Measurements from ENCODE around the gene COTL1. TPM values are rescaled to one million over a fixed set of nuclear protein-coding genes. Genes with fewer than 3 reads are reported as not detected.
"Not testable (repeated sequence)": the region's sequence is repeated elsewhere in the genome, so short reads cannot be mapped to it uniquely, and the experiment has no call there.

COTL1 gene
- polyA plus RNA-seq, 1 of the 3 experiments (the other 2 are of a cell fraction), result 91.6 TPM

DNA sequence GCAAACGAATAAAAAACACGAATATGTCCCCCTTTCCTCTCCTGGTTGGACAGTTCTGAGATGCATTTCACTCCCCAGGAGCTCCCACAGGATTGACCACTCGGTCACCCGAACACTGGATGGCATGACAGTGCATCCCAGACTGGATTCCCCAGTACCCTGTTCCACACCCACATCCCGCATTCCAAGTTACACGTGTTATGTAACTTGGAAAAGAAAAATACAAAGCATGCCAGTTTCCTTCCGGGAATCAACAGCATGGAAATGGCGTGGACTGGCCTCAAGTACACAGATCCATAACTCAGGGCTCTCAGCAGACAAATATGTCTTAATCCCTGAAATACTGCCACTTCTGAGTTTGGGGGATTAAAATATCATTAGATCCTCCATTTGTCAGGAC lies 17.8 kb upstream of the COTL1 start (continued):
- no peak for TF ChIP-seq EP300 (IDR thresholded peaks at IDR 0.05; ENCODE audit: borderline replicate concordance in 1 of 2, low read depth in 1 of 2, low read length in 1 of 2)
- TF ChIP-seq MEF2A (IDR thresholded peaks at IDR 0.05; ENCODE audit: borderline replicate concordance, low read depth), result no peak
- TF ChIP-seq FOXJ3 (CRISPR knock-in tag; IDR thresholded peaks at IDR 0.05), result no peak

GRCh38 chr16:84633622-84634021 lies 15.7 kb upstream of the COTL1 start:
- H3K9me3 ChIP-seq, result no peaks in the 10 kb centered on the region
- H3K36me3 ChIP-seq (replicated peaks in 1 of 2; ENCODE audit: control insufficient read depth in 1 of 2, insufficient read depth in 2 of 2, low read length in 1 of 2), result no peaks in the 10 kb centered on the region
- H3K27me3 ChIP-seq (ENCODE audit: insufficient read depth), result no peaks in the 10 kb centered on the region
- peaks cover 4% of the 10 kb centered on the region for H3F3A ChIP-seq (replicated peaks; ENCODE audit: insufficient read depth)
- no peaks in the 10 kb centered on the region for H3K9me2 ChIP-seq
- no peak overlapping the region for H3K9ac ChIP-seq
- CTCF ChIA-PET, result interaction anchor here (1.0 to 3.3 kb wide), 2 partner anchors 11 to 337 kb away, joined by 3 to 13 read pairs; no protein-coding TSS in a partner anchor
- no peak for DNase-seq
- TF ChIP-seq, protein P1, sequence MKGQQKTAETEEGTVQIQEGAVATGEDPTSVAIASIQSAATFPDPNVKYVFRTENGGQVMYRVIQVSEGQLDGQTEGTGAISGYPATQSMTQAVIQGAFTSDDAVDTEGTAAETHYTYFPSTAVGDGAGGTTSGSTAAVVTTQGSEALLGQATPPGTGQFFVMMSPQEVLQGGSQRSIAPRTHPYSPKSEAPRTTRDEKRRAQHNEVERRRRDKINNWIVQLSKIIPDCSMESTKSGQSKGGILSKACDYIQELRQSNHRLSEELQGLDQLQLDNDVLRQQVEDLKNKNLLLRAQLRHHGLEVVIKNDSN (IDR thresholded peaks at IDR 0.05; ENCODE audit: borderline replicate concordance, low read depth), result no peak
- TF ChIP-seq NRF1 (IDR thresholded peaks at IDR 0.05; ENCODE audit: low read depth, low read length) (no peak), IRF3 (IDR thresholded peaks at IDR 0.05; ENCODE audit: low read depth, low read length) (no peak), RXRA (IDR thresholded peaks at IDR 0.05; ENCODE audit: borderline replicate concordance, low read depth) (no peak), TEAD4 (IDR thresholded peaks at IDR 0.05; ENCODE audit: borderline replicate concordance, insufficient read depth) (no peak), YY1 (IDR thresholded peaks at IDR 0.05; ENCODE audit: low read depth) (no peak), EP300 (IDR thresholded peaks at IDR 0.05; ENCODE audit: borderline replicate concordance in 1 of 2, low read depth in 1 of 2, low read length in 1 of 2) (no peak), TAF1 (IDR thresholded peaks at IDR 0.05; ENCODE audit: borderline replicate concordance, low read depth, low read length) (no peak), GATA2 (CRISPR knock-in tag; IDR thresholded peaks at IDR 0.05) (no peak), SIN3A (IDR thresholded peaks at IDR 0.05; ENCODE audit: borderline replicate concordance, low read depth, low read length) (no peak), USF2 (IDR thresholded peaks at IDR 0.05; ENCODE audit: borderline replicate concordance, low read depth, low read length) (no peak), EZH2phosphoT487 (IDR thresholded peaks at IDR 0.05; ENCODE audit: borderline replicate concordance, low read depth) (no peak), GABPA (IDR thresholded peaks at IDR 0.05; ENCODE audit: low read depth) (no peak), POLR2AphosphoS5 (IDR thresholded peaks at IDR 0.05; ENCODE audit: low read depth, low read length) (no peak), SMC3 (IDR thresholded peaks at IDR 0.05; ENCODE audit: low read depth, low read length) (no peak)
- H3K79me2 ChIP-seq (ENCODE audit: insufficient read depth), result no peaks in the 10 kb centered on the region
- POLR2A ChIA-PET, result no interaction called here
- no peak overlapping the region for H3K27ac ChIP-seq (ENCODE audit: low read depth in 2 of 2, low read length in 1 of 2)
- no peaks in the 10 kb centered on the region; a peak in 1 of 4 replicates for H3K4me1 ChIP-seq (ENCODE audit: control insufficient read depth in 1 of 2, insufficient read depth in 2 of 2, low read depth in 1 of 2, low read length in 1 of 2)
- 81% methylated on average over 9 of the region's 9 CpGs for WGBS (ENCODE audit: low lambda C conversion rate)
- no peak overlapping the region for H2AFZ ChIP-seq (ENCODE audit: low read depth)
- no peaks in the 10 kb centered on the region for H4K20me1 ChIP-seq (ENCODE audit: insufficient read depth)
- no peak overlapping the region for H3K4me2 ChIP-seq
- H3K4me3 ChIP-seq (ENCODE audit: low read depth in 2 of 2, low read length in 1 of 2), result no peak overlapping the region

DNA sequence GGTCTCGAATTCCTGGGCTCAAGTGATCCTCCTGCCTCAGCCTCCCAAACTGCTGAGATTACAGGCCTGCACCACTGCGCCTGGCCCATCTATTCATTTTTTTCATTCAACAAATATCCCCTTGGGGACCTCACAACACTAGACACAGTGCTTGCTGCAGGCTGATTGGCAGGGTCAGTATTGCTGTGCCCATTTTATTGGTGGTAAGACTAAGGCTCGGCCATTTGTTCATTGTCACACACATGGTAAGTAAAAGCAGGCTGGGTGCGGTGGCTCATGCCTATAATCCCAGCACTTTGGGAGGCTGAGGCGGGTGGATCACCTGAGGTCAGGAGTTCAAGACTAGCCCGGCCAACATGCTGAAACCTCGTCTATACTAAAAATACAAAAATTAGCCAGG lies 15.0 kb upstream of the COTL1 start:
- H3K79me2 ChIP-seq (ENCODE audit: insufficient read depth); DNase-seq; H3K27ac ChIP-seq (ENCODE audit: low read depth in 2 of 2, low read length in 1 of 2); H3K27me3 ChIP-seq (ENCODE audit: insufficient read depth); POLR2A ChIA-PET; H3K36me3 ChIP-seq (replicated peaks in 1 of 2; ENCODE audit: control insufficient read depth in 1 of 2, insufficient read depth in 2 of 2, low read length in 1 of 2); H3K4me1 ChIP-seq (ENCODE audit: control insufficient read depth in 1 of 2, insufficient read depth in 2 of 2, low read depth in 1 of 2, low read length in 1 of 2); H3K9me3 ChIP-seq; H2AFZ ChIP-seq (ENCODE audit: low read depth); H3F3A ChIP-seq (replicated peaks; ENCODE audit: insufficient read depth); H3K4me3 ChIP-seq (ENCODE audit: low read depth in 2 of 2, low read length in 1 of 2); H3K9me2 ChIP-seq; H3K9ac ChIP-seq; H4K20me1 ChIP-seq (ENCODE audit: insufficient read depth); H3K4me2 ChIP-seq: not testable (repeated sequence)
- CTCF ChIA-PET, result interaction anchor here (3.3 kb wide), 1 partner anchor 10 kb away, joined by 13 read pairs; no protein-coding TSS in a partner anchor
- 90% methylated on average over 7 of the region's 7 CpGs for WGBS (ENCODE audit: low lambda C conversion rate)

Measured in SK-N-SH (cell line).